GM19452 (cell line): Measurements from ENCODE around the gene C19orf33.
"Not testable (repeated sequence)": the region's sequence is repeated elsewhere in the genome, so short reads cannot be mapped to it uniquely, and the experiment has no call there.

Source experiments
- ATAC-seq: cut with Tn5 transposase; IDR thresholded peaks from one replicate; pipeline ENCODE4 v1.9.1; 2021; ENCODE audit not compliant: unreplicated experiment

C19orf33 gene

DNA sequence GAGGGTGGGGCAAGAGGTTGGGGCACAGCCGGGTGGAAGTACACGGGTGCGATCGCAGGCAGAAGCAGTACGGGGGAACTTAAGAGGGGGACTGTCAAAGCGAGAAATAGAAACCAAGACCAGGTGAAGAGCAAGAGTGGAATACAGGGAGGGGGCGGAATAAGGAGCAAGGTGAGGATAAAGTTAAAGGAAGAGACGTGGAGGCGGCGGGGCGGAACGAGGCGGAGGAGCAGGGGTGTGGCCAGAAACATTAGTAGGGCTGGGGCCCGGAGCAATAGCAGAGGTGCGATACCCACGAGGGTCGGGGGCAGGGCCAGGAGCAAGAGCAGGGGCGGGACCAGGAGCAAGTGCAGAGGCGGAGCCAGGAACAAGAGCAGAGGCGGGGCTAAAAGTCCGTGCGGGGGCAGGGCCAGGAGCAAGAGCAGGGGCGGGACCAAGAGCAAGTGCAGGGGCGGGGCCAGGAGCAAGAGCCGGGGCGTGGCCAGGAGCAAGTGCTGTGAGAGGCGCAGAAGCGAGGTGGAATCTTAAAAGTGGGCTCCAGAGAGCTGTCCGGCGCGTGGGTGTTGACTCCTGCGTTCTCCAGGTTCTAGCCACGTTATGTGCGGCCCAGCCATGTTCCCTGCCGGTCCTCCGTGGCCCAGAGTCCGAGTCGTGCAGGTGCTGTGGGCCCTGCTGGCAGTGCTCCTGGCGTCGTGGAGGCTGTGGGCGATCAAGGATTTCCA, 32.7 kb downstream of the C19orf33 start:
- peak; percentile 46 for ATAC-seq

DNA sequence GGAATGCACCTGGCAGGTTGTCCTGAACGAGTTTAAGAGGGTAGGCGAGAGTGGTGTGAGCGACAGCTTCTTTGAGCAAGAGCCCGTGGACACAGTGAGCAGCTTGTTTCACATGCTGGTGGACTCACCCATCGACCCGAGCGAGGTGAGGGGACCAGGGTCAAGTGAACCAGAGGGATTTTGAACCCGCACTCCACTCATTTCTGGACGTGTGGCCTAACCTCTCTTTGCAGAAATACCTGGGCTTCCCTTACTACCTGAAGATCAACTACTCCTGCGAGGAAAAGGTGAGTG, 33.3 kb downstream of the C19orf33 start:
- ATAC-seq: no peak

DNA sequence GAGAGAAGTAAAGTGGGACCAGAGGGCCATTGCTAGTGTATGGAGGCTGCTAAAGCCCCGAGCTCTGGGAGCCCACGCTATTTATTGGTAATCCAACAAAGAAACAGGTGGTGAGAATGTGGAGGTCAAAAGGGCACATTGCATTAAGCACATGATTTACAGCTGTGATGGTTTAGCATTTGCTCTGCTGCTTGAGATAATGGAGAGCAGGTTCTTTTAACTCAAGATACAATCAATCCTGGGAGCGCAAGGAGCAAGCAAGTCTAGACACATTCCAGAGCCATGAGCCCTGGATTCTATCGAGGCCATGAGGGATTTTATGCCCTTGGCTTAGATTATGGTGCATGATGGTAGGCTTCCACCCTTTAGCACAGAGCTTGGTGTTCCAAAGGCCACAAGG, 35.0 kb downstream of the C19orf33 start:
- ATAC-seq: not testable (repeated sequence)

DNA sequence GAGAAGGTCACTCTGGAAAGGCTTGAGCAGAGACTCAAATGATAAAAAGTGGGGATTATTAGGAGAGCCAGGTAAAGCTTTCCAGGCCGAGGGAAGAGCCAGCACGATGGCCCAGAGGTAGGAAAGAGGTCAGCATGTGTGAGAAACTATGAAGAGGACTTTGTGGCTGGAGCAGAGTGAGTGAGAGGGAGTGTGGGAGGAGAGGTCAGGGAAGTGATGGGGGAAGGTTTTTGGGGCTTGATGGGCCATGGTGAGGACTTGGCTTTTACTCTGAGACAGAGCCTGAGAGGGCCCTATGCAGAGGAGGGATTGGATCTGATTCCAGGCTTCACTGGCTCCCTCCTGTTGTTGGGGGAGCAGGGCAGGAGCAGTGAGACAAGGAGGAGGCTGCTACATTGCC, 36.9 kb downstream of the C19orf33 start:
- no peak for ATAC-seq

DNA sequence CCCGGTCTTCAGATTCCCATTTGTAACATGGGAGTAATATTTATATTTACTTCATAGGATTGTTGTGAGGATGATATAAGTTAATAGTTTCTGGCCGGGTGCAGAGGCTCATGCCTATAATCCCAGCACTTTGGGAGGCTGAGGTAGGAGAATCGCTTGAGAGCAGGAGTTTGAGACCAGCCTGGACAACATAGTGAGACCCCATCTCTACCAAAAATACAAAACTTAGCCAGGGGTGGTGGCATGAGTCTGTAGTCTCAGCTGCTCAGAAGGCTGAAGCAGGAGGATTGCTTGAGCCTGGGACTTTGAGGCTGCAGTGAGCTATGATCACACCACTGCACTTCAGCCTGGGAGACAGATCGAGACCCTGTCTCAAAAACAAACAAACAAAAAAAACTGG, 42.8 kb downstream of the C19orf33 start:
- no peak for ATAC-seq

DNA sequence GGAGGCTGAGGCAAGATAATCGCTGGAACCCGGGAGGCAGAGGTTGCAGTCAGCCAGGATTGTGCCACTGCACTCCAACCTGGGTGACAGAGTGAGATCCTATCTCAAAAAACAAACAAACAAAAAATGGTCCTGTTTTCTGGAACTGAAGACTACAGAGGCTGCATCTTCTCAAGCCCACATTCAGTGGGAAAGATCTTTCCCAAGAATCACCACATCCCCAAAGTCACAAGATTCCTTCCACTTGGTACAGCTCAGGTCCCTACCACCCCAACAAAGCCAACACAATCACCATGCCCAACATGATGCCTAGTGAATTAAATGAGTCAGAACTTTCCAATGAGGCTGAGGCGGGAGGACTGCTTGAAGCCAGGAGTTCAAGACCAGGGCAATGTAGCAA, 46.8 kb downstream of the C19orf33 start:
- ATAC-seq: no peak

DNA sequence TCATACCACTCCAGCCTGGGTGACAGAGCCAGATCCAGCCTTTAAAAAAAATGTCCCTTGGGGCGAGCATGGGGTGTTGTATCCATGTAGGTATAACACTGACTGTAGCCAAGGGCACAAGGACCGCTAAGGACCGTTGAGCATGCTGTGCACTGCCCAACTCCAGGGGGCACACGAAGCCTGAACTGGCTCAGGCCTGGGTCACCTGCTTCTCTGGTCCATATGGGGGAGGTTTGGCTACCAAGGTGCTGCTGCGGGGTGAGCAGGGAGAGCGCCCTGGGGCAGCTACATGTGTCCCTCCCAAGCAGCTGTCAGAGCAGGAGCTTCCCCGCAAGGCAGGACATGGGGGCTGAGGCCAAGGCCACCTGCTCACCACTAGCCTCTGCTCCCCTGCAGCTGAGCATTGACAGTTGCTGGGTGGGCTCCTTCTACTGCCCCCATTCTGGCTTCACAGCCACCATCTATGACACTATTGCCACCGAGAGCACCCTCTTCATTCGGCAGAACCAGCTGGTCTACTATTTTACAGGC, 47.9 kb downstream of the C19orf33 start:
- no peak for ATAC-seq

DNA sequence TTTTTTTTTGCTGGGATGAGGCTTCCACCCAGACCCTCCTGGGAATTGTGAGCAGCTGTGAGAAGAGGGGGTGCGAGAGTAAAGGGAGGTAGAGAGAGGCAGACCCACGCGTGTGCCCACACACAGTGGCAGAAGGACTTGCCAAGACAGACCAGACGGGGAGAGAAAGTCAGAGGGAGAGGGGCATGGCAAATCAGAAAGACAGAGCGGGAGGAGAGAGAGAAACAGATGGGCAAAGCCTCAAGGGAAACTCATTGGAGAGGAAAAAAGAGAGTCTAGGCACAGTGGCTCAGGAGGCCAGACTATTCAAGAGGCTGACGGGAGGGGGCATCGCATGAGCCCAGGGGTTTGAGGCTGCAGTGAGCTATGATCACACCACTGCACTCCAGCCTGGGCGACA, 48.6 kb downstream of the C19orf33 start:
- ATAC-seq: no peak
